Bronchial epithelial cell (primary cell): ENCODE measurements around the gene NOS1AP. TPM values are rescaled to one million over a fixed set of nuclear protein-coding genes. Genes with fewer than 3 reads are reported as not detected.

Experiments
- DNase-seq: peaks from one replicate; pipeline ENCODE4 v3.0.0-alpha.2; 2010; ENCODE audit warnings: low read depth
- FAIRE-seq: peaks from 2 replicates; lab custom pipeline; 2011; peaks lifted over from hg19 to GRCh38; lab: Jason Lieb, UNC
- H3K27me3 ChIP-seq: 2 replicates; pipeline ENCODE4 v1.5.1; 2011; ENCODE audit warnings: low read length; ENCODE audit not compliant: control insufficient read depth, insufficient read depth
- H3K36me3 ChIP-seq: 2 replicates; pipeline ENCODE4 v1.5.1; 2011; ENCODE audit warnings: low read length; ENCODE audit not compliant: control insufficient read depth, insufficient read depth
- H3K4me3 ChIP-seq: 2 replicates; pipeline ENCODE4 v1.5.1; 2011; ENCODE audit warnings: mild to moderate bottlenecking, low read depth, low read length, control low read depth
- CTCF ChIP-seq: IDR thresholded peaks from 2 replicates; pipeline ENCODE4 v1.5.1; 2011; ENCODE audit warnings: mild to moderate bottlenecking, moderate library complexity, low read length, control low read depth, inconsistent platforms; ENCODE audit not compliant: insufficient read depth, severe bottlenecking
- total RNA-seq: library from RNA; depleted of rRNA; stranded (reverse); fragments of >200 nt; gene quantifications from 2 replicates; pipeline ENCODE4 v1.2.1, GENCODE V29; 2014

The NOS1AP gene
- total RNA-seq, 1 donor from 2014 or later, result 1.3 TPM

DNA sequence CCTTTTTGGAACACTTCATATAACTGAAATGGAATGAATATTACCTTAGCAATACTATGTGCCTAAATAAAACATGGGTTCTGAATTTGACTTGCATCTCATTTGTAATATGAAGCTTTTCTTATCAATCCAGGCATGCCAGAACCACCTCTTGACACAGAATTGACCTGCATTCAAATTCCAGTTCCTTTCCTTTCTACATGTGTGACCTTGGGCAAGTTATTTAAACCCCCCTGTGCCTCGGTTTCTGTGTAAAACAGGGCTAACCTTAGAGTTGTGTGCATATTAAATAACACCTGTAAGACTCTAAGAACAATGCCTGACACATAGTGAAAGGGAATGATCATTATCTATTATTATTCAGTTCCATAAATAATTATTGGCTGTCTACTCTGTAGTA is 2.0 kb upstream of the NOS1AP start:
- no peaks in the 10 kb centered on the region for H3K36me3 ChIP-seq
- no peak overlapping the region for H3K4me3 ChIP-seq
- DNase-seq, result no peak
- H3K27me3 ChIP-seq, result peaks cover 5% of the 10 kb centered on the region
- no peak for FAIRE-seq
- no peak for TF ChIP-seq CTCF

- Histone ChIP-seq H3K27me3 (peaks cover 5% of the 10 kb centered on the region), H3K4me3 (no peak overlapping the region), H3K36me3 (no peaks in the 10 kb centered on the region)
- FAIRE-seq (no peak), DNase-seq (no peak)
- no peak for TF ChIP-seq CTCF
These were observed 1.2 kb upstream of the NOS1AP start for GRCh38 chr1:162068301-162068700.

- DNase-seq (no peak), FAIRE-seq (no peak)
- H3K36me3 ChIP-seq, result no peaks in the 10 kb centered on the region
- TF ChIP-seq CTCF, result no peak
- peak overlapping the region; percentile 49 for H3K4me3 ChIP-seq
- H3K27me3 ChIP-seq, result peaks cover 5% of the 10 kb centered on the region
These were observed 730 bp downstream of the NOS1AP start for GRCh38 chr1:162070094-162070748.

- H3K27me3 ChIP-seq, result peaks cover 5% of the 10 kb centered on the region
- DNase-seq (no peak), FAIRE-seq (no peak)
- no peak overlapping the region for H3K4me3 ChIP-seq
- TF ChIP-seq CTCF, result no peak
- H3K36me3 ChIP-seq, result no peaks in the 10 kb centered on the region
These were observed 1.3 kb downstream of the NOS1AP start for GRCh38 chr1:162070825-162071224.

GRCh38 chr1:162072740-162073139 is 3.2 kb downstream of the NOS1AP start:
- no peak for FAIRE-seq
- Histone ChIP-seq H3K27me3 (peaks cover 5% of the 10 kb centered on the region), H3K4me3 (no peak overlapping the region), H3K36me3 (no peaks in the 10 kb centered on the region)
- no peak for DNase-seq
- TF ChIP-seq CTCF, result no peak
